Sigmoid colon (tissue), 4 donors: ENCODE measurements around the gene RHOH.

Source experiments
- CTCF ChIP-seq, 4 experiments: fragments of 450-650 bp in 3 of 4; fragments of 200-600 bp in 1 of 4; IDR thresholded peaks; one replicate each; pipeline ENCODE4 v1.5.1; 2016 to 2019; ENCODE audit warnings: antibody characterized with exemption in 4 of 4, mild to moderate bottlenecking in 3 of 4, moderate library complexity in 2 of 4
- POLR2AphosphoS5 ChIP-seq, 4 donors: sonication (generic); formaldehyde crosslinking; IDR thresholded peaks; one replicate each; pipeline ENCODE4 v1.6.1; 2017; ENCODE audit warnings: antibody characterized with exemption in 4 of 4

GRCh38 chr4:40192114-40193015 lies 4.5 kb upstream of the RHOH start:
- TF ChIP-seq CTCF (IDR thresholded peaks at IDR 0.05) (no peak), POLR2AphosphoS5 (IDR thresholded peaks at IDR 0.05) (no peak)
